H9 (cell line): ENCODE measurements around the gene C15orf62. TPM values are rescaled to one million over a fixed set of nuclear protein-coding genes. Genes with fewer than 3 reads are reported as not detected.

Experiments used
- DNase-seq: peaks from one replicate; pipeline ENCODE4 v3.0.0-alpha.2; 2017
- H2AFZ ChIP-seq: one replicate; pipeline ENCODE4 v1.6.1; 2013; ENCODE audit warnings: mild to moderate bottlenecking, low read length, control low read depth, moderate library complexity
- H2AK5ac ChIP-seq: 2 replicates; pipeline ENCODE4 v1.6.1; 2013; ENCODE audit warnings: low read length, control low read depth, mixed read lengths; ENCODE audit not compliant: insufficient read length
- H2BK120ac ChIP-seq: one replicate; pipeline ENCODE4 v1.6.1; 2013; ENCODE audit warnings: low read depth, mild to moderate bottlenecking, low read length, control low read depth, inconsistent platforms; ENCODE audit not compliant: poor library complexity, severe bottlenecking
- H2BK12ac ChIP-seq: 2 replicates; pipeline ENCODE4 v1.6.1; 2013; ENCODE audit warnings: low read length, control low read depth, mixed read lengths, low read depth; ENCODE audit not compliant: insufficient read length
- H2BK15ac ChIP-seq: 2 replicates; pipeline ENCODE4 v1.6.1; 2013; ENCODE audit warnings: low read depth, low read length, control low read depth
- H2BK20ac ChIP-seq: one replicate; pipeline ENCODE4 v1.6.1; 2013; ENCODE audit warnings: low read depth, mild to moderate bottlenecking, low read length, control low read depth, inconsistent platforms; ENCODE audit not compliant: poor library complexity, severe bottlenecking
- H2BK5ac ChIP-seq: 2 replicates; pipeline ENCODE4 v1.6.1; 2013; ENCODE audit warnings: low read length, control low read depth, mixed read lengths; ENCODE audit not compliant: insufficient read length
- H3K14ac ChIP-seq: 2 replicates; pipeline ENCODE4 v1.6.1; 2013; ENCODE audit warnings: low read length, control low read depth; ENCODE audit not compliant: insufficient read depth
- H3K18ac ChIP-seq: 2 replicates; pipeline ENCODE4 v1.6.1; 2013; ENCODE audit warnings: low read depth, mild to moderate bottlenecking, mixed read lengths, low read length, control low read depth; ENCODE audit not compliant: insufficient read length
- H3K23ac ChIP-seq: 2 replicates; pipeline ENCODE4 v1.6.1; 2013; ENCODE audit warnings: low read length, control low read depth, mixed read lengths, low read depth; ENCODE audit not compliant: insufficient read length
- H3K23me2 ChIP-seq: 2 replicates; pipeline ENCODE4 v1.6.1; 2013; ENCODE audit warnings: low read depth, mild to moderate bottlenecking, mixed read lengths, low read length, control low read depth; ENCODE audit not compliant: insufficient read length, poor library complexity, severe bottlenecking
- H3K27ac ChIP-seq: 2 replicates; pipeline ENCODE4 v1.5.1; 2013; ENCODE audit warnings: low read length, control low read depth, mixed read lengths, low read depth; ENCODE audit not compliant: insufficient read length
- H3K27me3 ChIP-seq: 2 replicates; pipeline ENCODE4 v1.6.1; 2013; ENCODE audit warnings: low read length, control low read depth, inconsistent platforms; ENCODE audit not compliant: insufficient read depth
- H3K4ac ChIP-seq: 2 replicates; pipeline ENCODE4 v1.6.1; 2013; ENCODE audit warnings: low read depth, mild to moderate bottlenecking, control low read depth, inconsistent platforms, low read length, moderate library complexity
- H3K4me1 ChIP-seq: 2 replicates; pipeline ENCODE4 v1.6.1; 2013; ENCODE audit warnings: low read length, control low read depth, inconsistent platforms; ENCODE audit not compliant: insufficient read depth
- H3K4me2 ChIP-seq: 2 replicates; pipeline ENCODE4 v1.6.1; 2013; ENCODE audit warnings: low read length, control low read depth, mixed read lengths; ENCODE audit not compliant: insufficient read length, insufficient read depth
- H3K56ac ChIP-seq: 2 replicates; pipeline ENCODE4 v1.6.1; 2013; ENCODE audit warnings: low read depth, mild to moderate bottlenecking, mixed read lengths, low read length, control low read depth; ENCODE audit not compliant: insufficient read length
- H3K79me1 ChIP-seq: 2 replicates; pipeline ENCODE4 v1.6.1; 2013; ENCODE audit warnings: low read depth, mild to moderate bottlenecking, moderate library complexity, low read length, control low read depth, inconsistent platforms; ENCODE audit not compliant: insufficient read depth, poor library complexity, severe bottlenecking
- H3K79me2 ChIP-seq: 2 replicates; pipeline ENCODE4 v1.6.1; 2013; ENCODE audit warnings: low read length, control low read depth, inconsistent platforms; ENCODE audit not compliant: insufficient read depth
- H3K9ac ChIP-seq: 2 replicates; pipeline ENCODE4 v1.6.1; 2013; ENCODE audit warnings: low read length, control low read depth, mixed read lengths; ENCODE audit not compliant: insufficient read length; ENCODE audit errors: extremely low read depth
- H3K9me3 ChIP-seq: one replicate; pipeline ENCODE4 v1.6.1; 2013; ENCODE audit warnings: low read depth, low read length, inconsistent platforms; ENCODE audit not compliant: control insufficient read depth
- H3T11ph ChIP-seq: one replicate; pipeline ENCODE4 v1.6.1; 2013; ENCODE audit warnings: mild to moderate bottlenecking, low read length, control low read depth, inconsistent platforms
- H4K20me1 ChIP-seq: one replicate; pipeline ENCODE4 v1.6.1; 2013; ENCODE audit not compliant: control insufficient read depth, insufficient read length, insufficient read depth
- H4K5ac ChIP-seq: 2 replicates; pipeline ENCODE4 v1.6.1; 2013; ENCODE audit warnings: low read depth, mild to moderate bottlenecking, mixed read lengths, low read length, control low read depth; ENCODE audit not compliant: insufficient read length
- H4K8ac ChIP-seq: replicated peaks from 2 replicates; pipeline ENCODE4 v1.6.1; 2013; ENCODE audit warnings: low read length, control low read depth, mixed read lengths, low read depth; ENCODE audit not compliant: insufficient read length
- H4K91ac ChIP-seq: 2 replicates; pipeline ENCODE4 v1.6.1; 2013; ENCODE audit warnings: low read depth, mild to moderate bottlenecking, moderate library complexity, mixed read lengths, low read length, control low read depth; ENCODE audit not compliant: insufficient read length
- H3K27ac Mint-ChIP-seq, 3 experiments: 2 replicates in 2 of 3; 3 replicates in 1 of 3; pipeline ENCODE4 v1.8.0; 2020 to 2021; ENCODE audit warnings: mixed read lengths in 3 of 3, mild to moderate bottlenecking in 1 of 3, moderate library complexity in 1 of 3
- H3K27me3 Mint-ChIP-seq: 2 replicates; pipeline ENCODE4 v1.8.0; 2021; ENCODE audit warnings: low read depth, mild to moderate bottlenecking, moderate library complexity, mixed read lengths
- H3K36me3 Mint-ChIP-seq, 3 experiments: 2 replicates in 2 of 3; 3 replicates in 1 of 3; pipeline ENCODE4 v1.8.0; 2020 to 2021; ENCODE audit warnings: low read depth in 3 of 3, mixed read lengths in 3 of 3; ENCODE audit not compliant: insufficient read depth in 1 of 3
- H3K4me1 Mint-ChIP-seq, 2 experiments: 2 replicates each; pipeline ENCODE4 v1.8.0; 2020; ENCODE audit warnings: mixed read lengths in 2 of 2
- H3K4me3 Mint-ChIP-seq, 2 experiments: 2 replicates in 1 of 2; 3 replicates in 1 of 2; pipeline ENCODE4 v1.8.0; 2020 to 2021; ENCODE audit warnings: mild to moderate bottlenecking in 2 of 2, mixed read lengths in 2 of 2, moderate library complexity in 1 of 2
- H3K9me3 Mint-ChIP-seq, 2 experiments: 2 replicates in 1 of 2; 3 replicates in 1 of 2; pipeline ENCODE4 v1.8.0; 2020; ENCODE audit warnings: mild to moderate bottlenecking in 2 of 2, mixed read lengths in 2 of 2, moderate library complexity in 1 of 2
- CTCF ChIP-seq: fragments of 200-600 bp; sonication (generic); conservative IDR thresholded peaks from 3 replicates; pipeline ENCODE4 v1.8.0; 2021; ENCODE audit warnings: antibody characterized with exemption, mild to moderate bottlenecking
- WGBS: extraction: QIAGEN DNeasy Blood & Tissue Kit; methylation state at CpG from one replicate; pipeline ENCODE4 v1.1.7; 2013; ENCODE audit warnings: missing lambda C conversion rate, low lambda C conversion rate, mixed read lengths; ENCODE audit not compliant: insufficient read length; ENCODE audit errors: extremely low coverage; 5-methylcytosine and 5-hydroxymethylcytosine counted together
- total RNA-seq: library from RNA; stranded (reverse); gene quantifications from 2 replicates; pipeline ENCODE4 v1.2.1, GENCODE V29; 2021

The C15orf62 gene
- total RNA-seq, 1 experiment from 2014 or later, result 0.70 TPM

GRCh38 chr15:40785164-40785563, 15.4 kb downstream of the C15orf62 start:
- no peak; the same call in 2 of the 3 replicates for TF ChIP-seq CTCF
- no peak for DNase-seq
- H3K4me1 ChIP-seq, result peaks cover 9% of the 10 kb centered on the region; the same call in 1 of the 2 replicates

More at GRCh38 chr15:40785164-40785563, 15.4 kb downstream of the C15orf62 start:
- Histone ChIP-seq H3K4me2 (no peak overlapping the region), H2BK15ac (no peak overlapping the region), H3K4ac (no peak overlapping the region), H4K8ac (no peak overlapping the region), H3K9me3 (no peaks in the 10 kb centered on the region), H2BK5ac (no peak overlapping the region), H3K27me3 (no peaks in the 10 kb centered on the region), H2AFZ (no peak overlapping the region), H3K23ac (no peak overlapping the region), H3K56ac (no peak overlapping the region), H3K9ac (no peak overlapping the region), H3K79me2 (no peaks in the 10 kb centered on the region), H4K91ac (peak overlapping the region; percentile 61), H3K27ac (no peak overlapping the region), H2BK20ac (no peak overlapping the region), H3K23me2 (no peaks in the 10 kb centered on the region), H3K79me1 (peaks cover 4% of the 10 kb centered on the region), H2AK5ac (peak overlapping the region; percentile 85), H2BK120ac (no peak overlapping the region), H3K18ac (peak overlapping the region; percentile 78), H3K14ac (no peak overlapping the region), H4K5ac (no peak overlapping the region), H2BK12ac (no peak overlapping the region), H4K20me1 (no peaks in the 10 kb centered on the region), H3T11ph (no peak overlapping the region)
- Mint-ChIP-seq H3K27me3 (no peaks in the 10 kb centered on the region), H3K36me3 (peaks cover 0 to 4% (median 0%) of the 10 kb centered on the region in 3 experiments; a peak in 2 of 7 replicates), H3K4me1 (peaks cover 49 to 53% of the 10 kb centered on the region in 2 experiments), H3K4me3 (no peak overlapping the region), H3K9me3 (no peaks in the 10 kb centered on the region), H3K27ac (peak overlapping the region in 1 of 3 experiments; percentile 33; a peak in 1 of 7 replicates)
- WGBS, result no CpG with 5 or more reads among the region's 3 CpGs
